A673 (cell line): ENCODE data around the gene TMOD3. TPM values are rescaled to one million over a fixed set of nuclear protein-coding genes. Genes with fewer than 3 reads are reported as not detected.

Source experiments
- BruUV-seq: library from RNA; stranded (reverse); fragments of 400-500 nt; replicated peaks from 2 replicates; lab custom pipeline; 2021; lab: Mats Ljungman, UMichigan
- CTCF ChIA-PET: fragments of 300-600 bp; sonication (Branson Sonifier 250); formaldehyde crosslinking; loops from one replicate; lab custom pipeline; 2022; ENCODE audit warnings: antibody characterized with exemption; lab: Charles Lee
- POLR2A ChIA-PET: fragments of 300-600 bp; sonication (Branson Sonifier 250); formaldehyde crosslinking; loops from one replicate; lab custom pipeline; 2022; ENCODE audit warnings: antibody characterized with exemption; ENCODE audit not compliant: low non-redundant PET; lab: Charles Lee
- DNase-seq: peaks from one replicate; pipeline ENCODE4 v3.0.0-alpha.2; 2015; ENCODE audit warnings: low spot score
- H3K27ac ChIP-seq: fragments of 200-600 bp; sonication (generic); 2 replicates; pipeline ENCODE4 v1.5.1; 2016; ENCODE audit warnings: mixed run types, low read depth, mild to moderate bottlenecking, mixed read lengths, antibody characterized with exemption, low read length; ENCODE audit not compliant: poor library complexity, severe bottlenecking
- H3K27me3 ChIP-seq: fragments of 200-600 bp; sonication (generic); replicated peaks from 2 replicates; pipeline ENCODE4 v1.6.1; 2017; ENCODE audit warnings: mixed run types, low read depth, mild to moderate bottlenecking, mixed read lengths, antibody characterized with exemption, low read length; ENCODE audit not compliant: insufficient read depth, poor library complexity
- H3K36me3 ChIP-seq: fragments of 200-600 bp; sonication (generic); 2 replicates; pipeline ENCODE4 v1.6.1; 2016; ENCODE audit warnings: mixed run types, mild to moderate bottlenecking, mixed read lengths, antibody characterized with exemption, low read length; ENCODE audit not compliant: insufficient read depth, poor library complexity, severe bottlenecking
- H3K4me1 ChIP-seq: fragments of 200-600 bp; sonication (generic); 2 replicates; pipeline ENCODE4 v1.6.1; 2017; ENCODE audit warnings: mixed run types, mild to moderate bottlenecking, mixed read lengths, antibody characterized with exemption, low read length; ENCODE audit not compliant: insufficient read depth, poor library complexity, severe bottlenecking
- H3K4me3 ChIP-seq: fragments of 200-600 bp; sonication (generic); 2 replicates; pipeline ENCODE4 v1.5.1; 2016; ENCODE audit warnings: low read depth, mixed run types, mild to moderate bottlenecking, mixed read lengths, low read length; ENCODE audit not compliant: poor library complexity, severe bottlenecking
- H3K9me3 ChIP-seq: fragments of 200-600 bp; sonication (generic); 2 replicates; pipeline ENCODE4 v1.6.1; 2016; ENCODE audit warnings: mixed run types, low read depth, mild to moderate bottlenecking, mixed read lengths, antibody characterized with exemption, low read length; ENCODE audit not compliant: poor library complexity, severe bottlenecking
- EZH2 ChIP-seq: fragments of 200-600 bp; sonication (generic); IDR thresholded peaks from 2 replicates; pipeline ENCODE4 v1.6.1; 2017; ENCODE audit warnings: borderline replicate concordance, low read depth, mild to moderate bottlenecking, mixed read lengths, antibody characterized with exemption, low read length; ENCODE audit not compliant: poor library complexity, severe bottlenecking
- intact Hi-C: fragments of 100-400 bp; cut with micrococcal nuclease; formaldehyde crosslinking; loops from one replicate; pipeline ENCODE4 v1.10.0; 2022; ENCODE audit not compliant: unreplicated experiment
- total RNA-seq: library from RNA; stranded (reverse); gene quantifications from 2 replicates; pipeline ENCODE4 v1.2.3, GENCODE V29; 2021
- TF ChIP-seq, protein P1 (sequence below): fragments of 300-800, 200-600 bp; sonication (generic); conservative IDR thresholded peaks from 2 replicates; pipeline ENCODE4 v1.5.1; 2017; ENCODE audit warnings: low read depth, mild to moderate bottlenecking, antibody characterized with exemption, low read length, moderate library complexity, mixed read lengths

TMOD3 gene
- total RNA-seq, 1 experiment from 2014 or later: 66.6 TPM

DNA sequence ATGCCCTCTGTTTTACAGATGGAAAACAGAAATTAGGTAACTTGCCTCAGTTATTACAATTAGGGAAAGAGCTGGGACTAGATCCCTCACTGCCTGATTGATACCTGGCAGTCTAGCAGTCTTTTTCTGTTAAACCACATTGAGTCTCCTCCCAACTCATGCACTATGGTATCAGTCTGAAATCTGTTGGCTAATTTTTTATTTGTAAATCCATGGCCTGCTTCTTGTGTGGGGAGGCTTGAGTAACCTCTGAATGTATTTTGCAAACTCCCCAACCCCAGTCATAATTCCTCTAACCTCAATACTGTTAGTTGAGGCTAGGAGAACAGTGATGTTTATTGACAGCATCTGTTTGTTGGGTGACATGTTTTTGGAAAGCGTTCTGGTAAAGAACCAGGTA, 35.9 kb downstream of the TMOD3 start:
- Histone ChIP-seq H3K27ac (no peak overlapping the region), H3K9me3 (peaks cover 3% of the 10 kb centered on the region), H3K4me1 (peaks cover 36% of the 10 kb centered on the region), H3K4me3 (no peak overlapping the region), H3K27me3 (no peaks in the 10 kb centered on the region), H3K36me3 (peaks cover 20% of the 10 kb centered on the region)
- CTCF ChIA-PET: no interaction called here
- no TSS peak for BruUV-seq
- TF ChIP-seq EZH2: no peak
- TF ChIP-seq, protein P1, sequence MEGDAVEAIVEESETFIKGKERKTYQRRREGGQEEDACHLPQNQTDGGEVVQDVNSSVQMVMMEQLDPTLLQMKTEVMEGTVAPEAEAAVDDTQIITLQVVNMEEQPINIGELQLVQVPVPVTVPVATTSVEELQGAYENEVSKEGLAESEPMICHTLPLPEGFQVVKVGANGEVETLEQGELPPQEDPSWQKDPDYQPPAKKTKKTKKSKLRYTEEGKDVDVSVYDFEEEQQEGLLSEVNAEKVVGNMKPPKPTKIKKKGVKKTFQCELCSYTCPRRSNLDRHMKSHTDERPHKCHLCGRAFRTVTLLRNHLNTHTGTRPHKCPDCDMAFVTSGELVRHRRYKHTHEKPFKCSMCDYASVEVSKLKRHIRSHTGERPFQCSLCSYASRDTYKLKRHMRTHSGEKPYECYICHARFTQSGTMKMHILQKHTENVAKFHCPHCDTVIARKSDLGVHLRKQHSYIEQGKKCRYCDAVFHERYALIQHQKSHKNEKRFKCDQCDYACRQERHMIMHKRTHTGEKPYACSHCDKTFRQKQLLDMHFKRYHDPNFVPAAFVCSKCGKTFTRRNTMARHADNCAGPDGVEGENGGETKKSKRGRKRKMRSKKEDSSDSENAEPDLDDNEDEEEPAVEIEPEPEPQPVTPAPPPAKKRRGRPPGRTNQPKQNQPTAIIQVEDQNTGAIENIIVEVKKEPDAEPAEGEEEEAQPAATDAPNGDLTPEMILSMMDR: no peak
- DNase-seq: no peak
- intact Hi-C loops: no loop called here
- POLR2A ChIA-PET: no interaction called here

DNA sequence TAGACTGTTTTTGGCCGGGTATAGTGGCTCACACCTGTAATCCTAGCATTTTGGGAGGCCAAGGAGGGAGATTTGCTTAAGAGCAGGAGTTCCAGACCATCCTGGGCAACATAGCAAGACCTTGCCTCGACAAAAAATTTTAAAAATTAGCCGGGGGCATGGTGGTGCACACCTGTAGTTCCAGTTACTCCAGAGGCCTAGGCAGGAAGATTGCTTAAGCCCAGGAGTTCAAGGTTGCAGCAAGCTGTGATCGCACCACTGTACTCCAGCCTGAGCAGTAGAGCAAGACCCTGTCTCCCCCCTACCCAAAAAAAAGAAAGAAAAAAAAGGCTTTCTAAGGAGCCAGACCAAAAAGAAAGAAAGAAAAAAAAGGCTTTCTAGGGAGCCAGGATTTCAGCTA, 36.7 kb downstream of the TMOD3 start:
- Histone ChIP-seq H3K9me3 (peaks cover 6% of the 10 kb centered on the region), H3K4me3 (no peak overlapping the region), H3K4me1 (peaks cover 32% of the 10 kb centered on the region), H3K27ac (no peak overlapping the region), H3K27me3 (no peaks in the 10 kb centered on the region), H3K36me3 (peaks cover 24% of the 10 kb centered on the region)
- no peak for DNase-seq
- ChIA-PET CTCF (no interaction called here), POLR2A (no interaction called here)
- no TSS peak for BruUV-seq
- TF ChIP-seq, protein P1: no peak
- no peak for TF ChIP-seq EZH2
- intact Hi-C loops: no loop called here

GRCh38 chr15:51866751-51867150, 37.3 kb downstream of the TMOD3 start:
- H3K27me3 ChIP-seq: no peaks in the 10 kb centered on the region
- peaks cover 24% of the 10 kb centered on the region for H3K36me3 ChIP-seq
- no peak overlapping the region for H3K27ac ChIP-seq
- ChIA-PET CTCF (no interaction called here), POLR2A (no interaction called here)
- intact Hi-C loops: no loop called here
- DNase-seq: no peak
- peaks cover 6% of the 10 kb centered on the region for H3K9me3 ChIP-seq
- H3K4me1 ChIP-seq: peaks cover 26% of the 10 kb centered on the region
- H3K4me3 ChIP-seq: no peak overlapping the region
- TF ChIP-seq EZH2: no peak
- TF ChIP-seq, protein P1: no peak
- BruUV-seq: no TSS peak
